Neural progenitor cell (in vitro differentiated cells): ENCODE data around the gene CHTF18. TPM values are rescaled to one million over a fixed set of nuclear protein-coding genes. Genes with fewer than 3 reads are reported as not detected.

Experiments
- DNase-seq: peaks from one replicate; pipeline ENCODE4 v3.0.0-alpha.2; 2016; ENCODE audit warnings: low spot score
- H2AFZ ChIP-seq: fragments of 200-600 bp; sonication (generic); replicated peaks from 2 replicates; pipeline ENCODE4 v1.6.1; 2016; ENCODE audit warnings: antibody characterized with exemption
- H3F3A ChIP-seq: fragments of 200-600 bp; sonication (generic); 2 replicates; pipeline ENCODE4 v1.6.1; 2016; ENCODE audit warnings: antibody characterized with exemption, low read depth
- H3K27ac ChIP-seq: fragments of 200-600 bp; sonication (generic); 2 replicates; pipeline ENCODE4 v1.5.1; 2016; ENCODE audit warnings: mild to moderate bottlenecking
- H3K27me3 ChIP-seq: fragments of 200-600 bp; sonication (generic); 2 replicates; pipeline ENCODE4 v1.6.1; 2016; ENCODE audit warnings: mild to moderate bottlenecking, moderate library complexity
- H3K36me3 ChIP-seq: fragments of 200-600 bp; sonication (generic); 2 replicates; pipeline ENCODE4 v1.5.1; 2016
- H3K4me1 ChIP-seq: fragments of 200-600 bp; sonication (generic); 2 replicates; pipeline ENCODE4 v1.6.1; 2016; ENCODE audit warnings: mixed run types
- H3K4me2 ChIP-seq: fragments of 200-600 bp; sonication (generic); 2 replicates; pipeline ENCODE4 v1.6.1; 2016
- H3K4me3 ChIP-seq: fragments of 200-600 bp; sonication (generic); 2 replicates; pipeline ENCODE4 v1.5.1; 2016
- H3K79me2 ChIP-seq: fragments of 200-600 bp; sonication (generic); 2 replicates; pipeline ENCODE4 v1.6.1; 2016; ENCODE audit warnings: low read depth
- H3K9ac ChIP-seq: fragments of 200-600 bp; sonication (generic); 2 replicates; pipeline ENCODE4 v1.6.1; 2016
- H3K9me3 ChIP-seq: fragments of 200-600 bp; sonication (generic); 2 replicates; pipeline ENCODE4 v1.5.1; 2016; ENCODE audit warnings: low read depth
- H4K20me1 ChIP-seq: fragments of 200-600 bp; sonication (generic); 2 replicates; pipeline ENCODE4 v1.6.1; 2016; ENCODE audit warnings: low read depth
- H3K27ac Mint-ChIP-seq: 3 replicates; pipeline ENCODE4 v1.8.0; 2021; ENCODE audit warnings: mixed read lengths
- H3K27me3 Mint-ChIP-seq: 2 replicates; pipeline ENCODE4 v1.8.0; 2022; ENCODE audit warnings: low read depth, mild to moderate bottlenecking, inconsistent platforms, moderate library complexity, mixed read lengths; ENCODE audit not compliant: insufficient read depth
- H3K36me3 Mint-ChIP-seq: 3 replicates; pipeline ENCODE4 v1.8.0; 2021; ENCODE audit warnings: mixed read lengths
- H3K4me1 Mint-ChIP-seq: 3 replicates; pipeline ENCODE4 v1.8.0; 2021; ENCODE audit warnings: mixed read lengths
- H3K4me3 Mint-ChIP-seq: 3 replicates; pipeline ENCODE4 v1.8.0; 2021; ENCODE audit warnings: mild to moderate bottlenecking, moderate library complexity, mixed read lengths
- H3K9me3 Mint-ChIP-seq: 3 replicates; pipeline ENCODE4 v1.8.0; 2020; ENCODE audit warnings: mixed read lengths
- EZH2 ChIP-seq: fragments of 200-600 bp; sonication (generic); IDR thresholded peaks from 2 replicates; pipeline ENCODE4 v1.6.1; 2017; ENCODE audit warnings: antibody characterized with exemption, mild to moderate bottlenecking, moderate library complexity
- EZH2phosphoT487 ChIP-seq: fragments of 200-600 bp; sonication (generic); IDR thresholded peaks from 2 replicates; pipeline ENCODE4 v1.6.1; 2017; ENCODE audit warnings: antibody characterized with exemption
- total RNA-seq: library from RNA; depleted of rRNA; stranded (reverse); fragments of >200 nt; gene quantifications from 2 replicates; pipeline ENCODE4 v1.2.3, GENCODE V29; 2015; ENCODE audit warnings: low replicate concordance
- TF ChIP-seq, protein P1 (sequence below): fragments of 200-600 bp; sonication (generic); IDR thresholded peaks from 2 replicates; pipeline ENCODE4 v1.5.1; 2017; ENCODE audit warnings: antibody characterized with exemption, mild to moderate bottlenecking

Gene CHTF18
- total RNA-seq, 1 donor from 2014 or later, result 35.6 TPM

DNA sequence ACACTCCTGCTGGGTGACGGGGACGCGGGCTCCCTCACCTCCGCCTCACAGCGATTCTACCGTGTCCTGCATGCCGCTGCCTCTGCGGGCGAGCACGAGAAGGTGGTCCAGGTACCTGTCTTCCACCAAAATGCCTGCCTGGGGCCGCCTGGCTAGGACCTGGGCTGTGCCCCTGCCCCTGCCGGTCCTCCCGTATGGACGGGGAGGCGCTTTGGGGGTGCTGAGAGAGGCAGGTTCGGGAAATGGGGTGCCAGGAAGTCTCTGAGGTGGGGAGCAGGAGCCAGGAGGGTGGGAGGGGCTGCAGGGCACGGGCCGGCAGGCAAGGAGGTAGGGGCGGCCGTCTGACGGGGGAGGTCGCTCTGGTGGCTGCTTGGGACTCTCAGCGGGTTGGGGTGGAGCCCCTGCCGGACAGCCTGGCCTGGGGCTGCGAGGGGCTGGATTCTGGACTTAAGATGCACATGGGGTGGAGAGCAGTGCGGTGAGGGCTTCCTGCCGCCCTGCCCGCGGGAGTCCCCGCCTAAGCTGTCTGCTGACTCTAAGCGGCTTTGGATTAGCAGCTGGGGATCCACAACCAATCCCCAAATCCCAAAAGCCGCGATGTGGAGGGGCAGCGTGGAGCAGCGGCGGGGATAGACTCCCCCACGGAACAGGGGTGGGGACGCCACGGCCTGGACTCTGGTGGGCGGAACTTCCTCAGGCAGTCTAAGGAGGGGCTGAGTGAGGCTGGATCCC, 5.8 kb downstream of the CHTF18 start:
- H3K36me3 ChIP-seq, result no peaks in the 10 kb centered on the region
- Mint-ChIP-seq H3K27me3 (peaks cover 5% of the 10 kb centered on the region), H3K9me3 (no peaks in the 10 kb centered on the region), H3K4me3 (no peak overlapping the region), H3K36me3 (peaks cover 9% of the 10 kb centered on the region), H3K27ac (no peak overlapping the region), H3K4me1 (peaks cover 3% of the 10 kb centered on the region)
- H3K79me2 ChIP-seq, result peaks cover 10% of the 10 kb centered on the region
- no peak overlapping the region for H3K4me3 ChIP-seq
- H3F3A ChIP-seq, result no peaks in the 10 kb centered on the region
- TF ChIP-seq EZH2phosphoT487 (no peak), EZH2 (no peak)
- TF ChIP-seq, protein P1, sequence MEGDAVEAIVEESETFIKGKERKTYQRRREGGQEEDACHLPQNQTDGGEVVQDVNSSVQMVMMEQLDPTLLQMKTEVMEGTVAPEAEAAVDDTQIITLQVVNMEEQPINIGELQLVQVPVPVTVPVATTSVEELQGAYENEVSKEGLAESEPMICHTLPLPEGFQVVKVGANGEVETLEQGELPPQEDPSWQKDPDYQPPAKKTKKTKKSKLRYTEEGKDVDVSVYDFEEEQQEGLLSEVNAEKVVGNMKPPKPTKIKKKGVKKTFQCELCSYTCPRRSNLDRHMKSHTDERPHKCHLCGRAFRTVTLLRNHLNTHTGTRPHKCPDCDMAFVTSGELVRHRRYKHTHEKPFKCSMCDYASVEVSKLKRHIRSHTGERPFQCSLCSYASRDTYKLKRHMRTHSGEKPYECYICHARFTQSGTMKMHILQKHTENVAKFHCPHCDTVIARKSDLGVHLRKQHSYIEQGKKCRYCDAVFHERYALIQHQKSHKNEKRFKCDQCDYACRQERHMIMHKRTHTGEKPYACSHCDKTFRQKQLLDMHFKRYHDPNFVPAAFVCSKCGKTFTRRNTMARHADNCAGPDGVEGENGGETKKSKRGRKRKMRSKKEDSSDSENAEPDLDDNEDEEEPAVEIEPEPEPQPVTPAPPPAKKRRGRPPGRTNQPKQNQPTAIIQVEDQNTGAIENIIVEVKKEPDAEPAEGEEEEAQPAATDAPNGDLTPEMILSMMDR, result no peak
- DNase-seq, result peak; percentile 58
- no peak overlapping the region for H3K9ac ChIP-seq
- H3K27ac ChIP-seq, result no peak overlapping the region
- H3K4me2 ChIP-seq, result no peak overlapping the region
- H3K9me3 ChIP-seq, result no peaks in the 10 kb centered on the region
- H4K20me1 ChIP-seq, result peaks cover 33% of the 10 kb centered on the region
- peaks cover 3% of the 10 kb centered on the region for H3K4me1 ChIP-seq
- H2AFZ ChIP-seq, result no peak overlapping the region
- peaks cover 4% of the 10 kb centered on the region for H3K27me3 ChIP-seq

DNA sequence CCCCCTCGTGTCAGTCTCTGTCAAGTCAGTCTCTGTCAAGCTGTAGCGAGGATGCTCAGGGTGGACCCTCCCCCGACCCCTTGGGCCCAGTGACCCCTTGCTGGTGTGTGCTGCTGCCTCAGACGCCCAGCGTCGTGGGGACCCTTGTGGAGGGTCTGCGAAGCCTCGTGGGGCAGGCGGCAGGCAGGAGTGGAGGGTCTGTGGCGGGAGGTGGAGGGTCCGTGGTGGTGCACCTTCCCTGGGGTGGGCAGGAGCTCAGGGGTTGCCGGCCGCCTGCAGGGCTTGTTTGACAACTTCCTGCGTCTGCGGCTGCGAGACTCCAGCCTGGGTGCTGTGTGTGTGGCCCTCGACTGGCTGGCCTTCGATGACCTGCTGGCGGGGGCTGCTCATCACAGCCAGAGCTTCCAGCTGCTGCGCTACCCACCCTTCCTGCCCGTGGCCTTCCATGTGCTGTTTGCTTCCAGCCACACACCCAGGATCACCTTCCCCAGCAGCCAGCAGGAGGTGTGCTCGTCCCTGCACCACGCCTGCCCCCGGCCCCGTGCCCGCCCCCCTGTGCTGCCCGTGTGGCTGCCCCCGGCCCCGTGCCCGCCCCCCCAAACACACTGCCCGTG, 6.5 kb downstream of the CHTF18 start:
- Histone ChIP-seq H3K36me3 (no peaks in the 10 kb centered on the region), H3F3A (no peaks in the 10 kb centered on the region), H3K4me2 (no peak overlapping the region), H3K79me2 (peaks cover 3% of the 10 kb centered on the region), H3K27ac (no peak overlapping the region), H3K4me1 (peaks cover 3% of the 10 kb centered on the region), H3K27me3 (peaks cover 11% of the 10 kb centered on the region), H4K20me1 (peaks cover 33% of the 10 kb centered on the region), H2AFZ (no peak overlapping the region), H3K9ac (no peak overlapping the region), H3K9me3 (no peaks in the 10 kb centered on the region), H3K4me3 (no peak overlapping the region)
- H3K4me1 Mint-ChIP-seq, result peaks cover 3% of the 10 kb centered on the region
- no peak overlapping the region for H3K27ac Mint-ChIP-seq
- peaks cover 5% of the 10 kb centered on the region for H3K27me3 Mint-ChIP-seq
- H3K4me3 Mint-ChIP-seq, result no peak overlapping the region
- peaks cover 9% of the 10 kb centered on the region for H3K36me3 Mint-ChIP-seq
- DNase-seq, result no peak
- no peaks in the 10 kb centered on the region for H3K9me3 Mint-ChIP-seq
- TF ChIP-seq EZH2 (no peak), EZH2phosphoT487 (no peak)
- TF ChIP-seq, protein P1, result no peak

DNA sequence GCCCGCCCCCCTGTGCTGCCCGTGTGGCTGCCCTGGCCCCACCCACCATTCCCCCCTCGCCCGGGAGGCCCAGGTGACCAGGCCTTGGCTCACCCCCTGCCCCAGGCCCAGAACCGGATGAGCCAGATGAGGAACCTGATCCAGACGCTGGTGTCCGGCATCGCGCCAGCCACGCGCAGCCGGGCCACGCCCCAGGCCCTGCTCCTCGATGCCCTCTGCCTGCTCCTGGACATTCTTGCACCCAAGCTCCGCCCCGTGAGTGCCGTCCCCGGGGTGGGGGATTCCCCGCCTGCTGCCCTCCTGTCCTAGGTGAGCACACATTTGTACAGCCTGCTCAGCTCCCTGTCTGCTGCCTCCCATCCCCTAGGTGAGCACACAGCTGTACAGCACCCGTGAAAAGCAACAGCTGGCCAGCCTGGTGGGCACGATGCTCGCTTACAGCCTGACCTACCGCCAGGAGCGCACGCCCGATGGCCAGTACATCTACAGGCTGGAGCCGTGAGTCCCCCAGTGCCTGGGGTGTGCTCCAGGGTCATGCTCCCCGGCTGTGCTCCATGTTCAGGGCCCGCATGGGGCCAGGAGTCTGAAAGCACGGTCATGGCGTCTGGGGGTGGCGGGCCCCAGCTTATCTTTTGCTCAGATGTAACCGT, 7.3 kb downstream of the CHTF18 start:
- no peak overlapping the region for H3K27ac Mint-ChIP-seq
- H3K27me3 Mint-ChIP-seq, result peaks cover 5% of the 10 kb centered on the region

More for the DNA sequence above, 7.3 kb downstream of the CHTF18 start:
- Histone ChIP-seq H3K27ac (no peak overlapping the region), H3K4me3 (no peak overlapping the region), H4K20me1 (peaks cover 36% of the 10 kb centered on the region), H2AFZ (no peak overlapping the region), H3K9ac (no peak overlapping the region), H3K4me1 (peaks cover 10% of the 10 kb centered on the region), H3K79me2 (no peaks in the 10 kb centered on the region), H3K36me3 (no peaks in the 10 kb centered on the region), H3K4me2 (no peak overlapping the region), H3F3A (peaks cover 5% of the 10 kb centered on the region), H3K9me3 (no peaks in the 10 kb centered on the region), H3K27me3 (peaks cover 19% of the 10 kb centered on the region)
- Mint-ChIP-seq H3K36me3 (peaks cover 9% of the 10 kb centered on the region), H3K4me3 (no peak overlapping the region), H3K9me3 (no peaks in the 10 kb centered on the region), H3K4me1 (peaks cover 3% of the 10 kb centered on the region)
- DNase-seq, result no peak
- TF ChIP-seq, protein P1, result no peak
- no peak for TF ChIP-seq EZH2phosphoT487
- TF ChIP-seq EZH2, result no peak
